ENCODE measurements around the gene ENTREP1. TPM values are rescaled to one million over a fixed set of nuclear protein-coding genes. Genes with fewer than 3 reads are reported as not detected.

The ENTREP1 gene
- total RNA-seq, 1 experiment from 2014 or later = 21.3 TPM

DNA sequence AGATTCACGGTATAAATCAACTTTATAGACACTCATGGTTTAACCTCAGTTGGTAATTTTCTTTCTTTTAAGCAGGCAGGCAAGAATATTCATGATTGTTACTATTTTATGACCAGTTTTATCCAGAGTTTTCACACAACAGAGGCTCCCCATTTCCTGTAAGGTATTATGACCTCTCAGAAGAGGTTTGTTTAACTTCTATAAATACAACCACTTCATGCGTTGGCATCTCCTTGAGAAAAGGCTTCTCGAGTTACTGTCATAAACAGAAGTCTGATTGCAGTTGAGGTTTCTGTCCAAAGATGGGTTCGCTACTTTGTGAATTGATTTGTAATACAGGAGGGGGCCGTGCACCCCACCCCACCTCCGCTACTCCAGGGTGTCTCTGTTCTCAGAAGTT is 55.3 kb downstream of the ENTREP1 start:
- Histone ChIP-seq H3K18ac (ENCODE audit: insufficient read length, low read depth, low read length) (no peak overlapping the region), H3K79me2 (ENCODE audit: insufficient read depth, low read length) (no peaks in the 10 kb centered on the region), H3K4me2 (ENCODE audit: insufficient read depth, insufficient read length, low read length) (no peak overlapping the region), H4K91ac (ENCODE audit: insufficient read length, low read depth, low read length) (no peak overlapping the region), H2BK12ac (ENCODE audit: insufficient read length, low read depth, low read length) (no peak overlapping the region), H3K4ac (ENCODE audit: low read depth, low read length) (no peak overlapping the region), H2BK5ac (ENCODE audit: insufficient read length, low read length) (no peak overlapping the region), H4K5ac (ENCODE audit: insufficient read length, low read depth, low read length) (no peak overlapping the region), H2BK120ac (ENCODE audit: low read depth, low read length, poor library complexity, severe bottlenecking) (no peak overlapping the region), H3K9me3 (ENCODE audit: control insufficient read depth, low read depth, low read length) (no peaks in the 10 kb centered on the region), H4K8ac (replicated peaks; ENCODE audit: insufficient read length, low read depth, low read length) (no peak overlapping the region), H2BK15ac (ENCODE audit: low read depth, low read length) (no peak overlapping the region), H3K23ac (ENCODE audit: insufficient read length, low read depth, low read length) (no peak overlapping the region), H3K79me1 (ENCODE audit: insufficient read depth, low read depth, low read length, poor library complexity, severe bottlenecking) (no peaks in the 10 kb centered on the region), H4K20me1 (ENCODE audit: control insufficient read depth, insufficient read depth, insufficient read length) (no peaks in the 10 kb centered on the region), H2AK5ac (ENCODE audit: insufficient read length, low read length) (no peak overlapping the region), H3K27ac (ENCODE audit: insufficient read length, low read depth, low read length) (no peak overlapping the region), H3K4me1 (ENCODE audit: insufficient read depth, low read length) (no peaks in the 10 kb centered on the region), H3K27me3 (ENCODE audit: insufficient read depth, low read length) (no peaks in the 10 kb centered on the region), H2BK20ac (ENCODE audit: low read depth, low read length, poor library complexity, severe bottlenecking) (no peak overlapping the region), H3K9ac (ENCODE audit: extremely low read depth, insufficient read length, low read length) (no peak overlapping the region), H3K23me2 (ENCODE audit: insufficient read length, low read depth, low read length, poor library complexity, severe bottlenecking) (no peaks in the 10 kb centered on the region), H3T11ph (ENCODE audit: low read length) (no peak overlapping the region), H3K56ac (ENCODE audit: insufficient read length, low read depth, low read length) (no peak overlapping the region), H2AFZ (ENCODE audit: low read length) (no peak overlapping the region), H3K14ac (ENCODE audit: insufficient read depth, low read length) (no peak overlapping the region)
- peaks cover 13 to 19% of the 10 kb centered on the region in 2 experiments for H3K4me1 Mint-ChIP-seq
- H3K9me3 Mint-ChIP-seq = no peaks in the 10 kb centered on the region
- H3K27me3 Mint-ChIP-seq (ENCODE audit: low read depth) = no peaks in the 10 kb centered on the region; the same call in 1 of the 2 replicates
- no peak overlapping the region for H3K4me3 Mint-ChIP-seq
- no peak for DNase-seq
- H3K27ac Mint-ChIP-seq = no peak overlapping the region
- no CpG with 5 or more reads among the region's 6 CpGs for WGBS (ENCODE audit: extremely low coverage, insufficient read length, low lambda C conversion rate)
- H3K36me3 Mint-ChIP-seq (ENCODE audit: insufficient read depth in 1 of 3, low read depth in 3 of 3) = peaks cover 6 to 62% (median 10%) of the 10 kb centered on the region in 3 experiments; a peak in 6 of 7 replicates
- TF ChIP-seq, protein P1, sequence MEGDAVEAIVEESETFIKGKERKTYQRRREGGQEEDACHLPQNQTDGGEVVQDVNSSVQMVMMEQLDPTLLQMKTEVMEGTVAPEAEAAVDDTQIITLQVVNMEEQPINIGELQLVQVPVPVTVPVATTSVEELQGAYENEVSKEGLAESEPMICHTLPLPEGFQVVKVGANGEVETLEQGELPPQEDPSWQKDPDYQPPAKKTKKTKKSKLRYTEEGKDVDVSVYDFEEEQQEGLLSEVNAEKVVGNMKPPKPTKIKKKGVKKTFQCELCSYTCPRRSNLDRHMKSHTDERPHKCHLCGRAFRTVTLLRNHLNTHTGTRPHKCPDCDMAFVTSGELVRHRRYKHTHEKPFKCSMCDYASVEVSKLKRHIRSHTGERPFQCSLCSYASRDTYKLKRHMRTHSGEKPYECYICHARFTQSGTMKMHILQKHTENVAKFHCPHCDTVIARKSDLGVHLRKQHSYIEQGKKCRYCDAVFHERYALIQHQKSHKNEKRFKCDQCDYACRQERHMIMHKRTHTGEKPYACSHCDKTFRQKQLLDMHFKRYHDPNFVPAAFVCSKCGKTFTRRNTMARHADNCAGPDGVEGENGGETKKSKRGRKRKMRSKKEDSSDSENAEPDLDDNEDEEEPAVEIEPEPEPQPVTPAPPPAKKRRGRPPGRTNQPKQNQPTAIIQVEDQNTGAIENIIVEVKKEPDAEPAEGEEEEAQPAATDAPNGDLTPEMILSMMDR (conservative IDR thresholded peaks at IDR 0.05) = no peak
